Measurements from ENCODE around the gene CTXN1.

CTXN1 gene

DNA sequence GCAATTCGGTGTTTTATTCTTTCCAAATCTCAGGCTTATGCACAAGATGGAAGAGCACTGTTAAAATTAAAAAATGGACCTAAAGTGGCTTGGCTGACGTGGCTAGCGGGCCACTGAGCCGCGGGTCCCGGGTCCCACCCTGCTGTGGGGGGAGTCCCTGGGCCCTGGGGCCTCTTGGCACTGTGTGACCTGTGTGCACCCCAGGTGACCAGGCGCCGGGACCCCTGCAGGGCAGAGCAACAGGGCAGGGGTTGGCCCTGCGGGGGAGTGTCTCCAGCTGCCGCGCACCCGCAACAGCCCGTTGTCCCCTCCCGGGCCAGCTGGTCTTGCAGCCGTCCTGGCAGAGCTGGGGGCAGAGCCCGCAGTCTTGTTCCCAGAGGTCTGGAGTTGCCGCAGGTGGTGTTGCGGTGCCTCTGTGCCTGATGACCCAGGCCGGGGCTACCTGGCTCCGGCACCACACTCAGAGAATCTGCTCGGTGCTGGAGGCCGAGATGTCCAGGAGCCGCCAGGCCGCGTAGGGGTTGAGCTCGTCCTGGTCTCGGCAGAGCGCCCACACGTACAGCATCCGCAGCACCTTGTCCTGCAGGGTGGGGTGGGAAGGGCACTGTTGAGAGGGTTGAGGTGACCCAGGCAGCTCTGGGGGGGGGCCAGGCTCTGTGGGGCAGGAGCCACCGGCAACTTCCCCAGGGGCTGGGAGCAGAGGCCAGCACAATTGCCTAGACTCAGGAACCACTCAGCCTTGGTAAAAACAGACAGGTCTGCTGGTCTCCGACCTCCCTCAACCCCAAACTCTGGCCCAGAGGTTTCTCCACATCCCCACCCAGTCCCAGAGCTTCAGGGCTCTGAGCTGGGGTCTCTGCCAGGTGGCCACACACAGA, 1.0 kb upstream of the CTXN1 start:
- no peak overlapping the region for H3K27ac ChIP-seq (ENCODE audit: low read depth, low read length)
- H3K9me3 ChIP-seq (ENCODE audit: insufficient read depth, low read length), result no peaks in the 10 kb centered on the region
- H3K4me3 ChIP-seq (ENCODE audit: insufficient read depth, low read length, poor library complexity, severe bottlenecking), result no peak overlapping the region
- H3K4me2 ChIP-seq (ENCODE audit: low read depth, low read length, poor library complexity, severe bottlenecking), result no peak overlapping the region
- no peaks in the 10 kb centered on the region for H3K27me3 ChIP-seq (ENCODE audit: low read length)
- no peak overlapping the region for H2AFZ ChIP-seq (ENCODE audit: low read depth, low read length, severe bottlenecking)
- H4K20me1 ChIP-seq (ENCODE audit: low read depth, low read length), result no peaks in the 10 kb centered on the region
- H3K79me2 ChIP-seq (ENCODE audit: insufficient read depth, low read length), result no peaks in the 10 kb centered on the region
- H3F3A ChIP-seq (ENCODE audit: insufficient read depth), result peaks cover 5% of the 10 kb centered on the region; the same call in 1 of the 2 replicates
- TF ChIP-seq, protein P1, sequence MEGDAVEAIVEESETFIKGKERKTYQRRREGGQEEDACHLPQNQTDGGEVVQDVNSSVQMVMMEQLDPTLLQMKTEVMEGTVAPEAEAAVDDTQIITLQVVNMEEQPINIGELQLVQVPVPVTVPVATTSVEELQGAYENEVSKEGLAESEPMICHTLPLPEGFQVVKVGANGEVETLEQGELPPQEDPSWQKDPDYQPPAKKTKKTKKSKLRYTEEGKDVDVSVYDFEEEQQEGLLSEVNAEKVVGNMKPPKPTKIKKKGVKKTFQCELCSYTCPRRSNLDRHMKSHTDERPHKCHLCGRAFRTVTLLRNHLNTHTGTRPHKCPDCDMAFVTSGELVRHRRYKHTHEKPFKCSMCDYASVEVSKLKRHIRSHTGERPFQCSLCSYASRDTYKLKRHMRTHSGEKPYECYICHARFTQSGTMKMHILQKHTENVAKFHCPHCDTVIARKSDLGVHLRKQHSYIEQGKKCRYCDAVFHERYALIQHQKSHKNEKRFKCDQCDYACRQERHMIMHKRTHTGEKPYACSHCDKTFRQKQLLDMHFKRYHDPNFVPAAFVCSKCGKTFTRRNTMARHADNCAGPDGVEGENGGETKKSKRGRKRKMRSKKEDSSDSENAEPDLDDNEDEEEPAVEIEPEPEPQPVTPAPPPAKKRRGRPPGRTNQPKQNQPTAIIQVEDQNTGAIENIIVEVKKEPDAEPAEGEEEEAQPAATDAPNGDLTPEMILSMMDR (IDR thresholded peaks at IDR 0.05; ENCODE audit: insufficient read depth, low read length, poor library complexity, severe bottlenecking), result no peak
- no peak for TF ChIP-seq EZH2phosphoT487 (conservative IDR thresholded peaks at IDR 0.05; ENCODE audit: low read length)
- no peaks in the 10 kb centered on the region for H3K9me2 ChIP-seq (replicated peaks; ENCODE audit: insufficient read depth, low read length)
- no peaks in the 10 kb centered on the region for H3K36me3 ChIP-seq (ENCODE audit: low read length)
- no peak overlapping the region for H3K9ac ChIP-seq (ENCODE audit: low read length)

DNA sequence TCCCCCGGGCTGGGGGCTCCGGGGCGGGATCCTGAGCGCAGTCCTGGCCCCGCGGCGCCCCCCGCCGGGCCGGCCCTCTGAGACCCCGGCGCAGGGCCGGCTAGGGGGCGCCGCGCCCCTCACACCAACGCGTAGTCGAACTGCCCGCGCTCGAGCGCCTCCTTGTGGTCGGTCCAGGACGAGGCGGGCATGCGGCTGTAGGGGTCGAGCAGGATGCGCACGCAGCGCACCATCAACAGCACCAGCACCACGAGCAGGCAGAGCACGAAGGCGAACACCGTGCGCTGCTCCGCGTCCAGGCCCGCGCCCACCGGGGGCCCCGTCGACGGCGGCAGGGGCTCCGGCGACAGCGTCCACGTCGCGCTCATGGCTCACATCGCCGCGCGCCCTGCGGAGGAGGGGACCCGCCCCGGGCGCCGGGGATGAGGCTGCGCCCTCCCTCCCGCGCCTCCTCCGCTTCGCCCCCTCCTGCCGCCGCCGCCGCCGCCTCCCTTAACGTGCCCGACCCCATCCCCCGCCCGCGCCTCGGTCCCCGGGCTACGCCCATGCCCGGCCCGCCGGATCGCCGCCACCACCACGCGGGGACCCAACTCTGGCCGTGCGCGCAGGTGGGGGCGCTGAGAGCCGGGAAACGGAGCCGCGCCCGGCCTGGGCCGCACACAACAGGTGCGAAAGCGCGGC, 624 bp downstream of the CTXN1 start:
- Histone ChIP-seq H3K9ac (ENCODE audit: low read length) (peak overlapping the region; percentile 24; the same call in 1 of the 2 replicates), H2AFZ (ENCODE audit: low read depth, low read length, severe bottlenecking) (peak overlapping the region; percentile 19), H3K36me3 (ENCODE audit: low read length) (no peaks in the 10 kb centered on the region), H3K9me2 (replicated peaks; ENCODE audit: insufficient read depth, low read length) (no peaks in the 10 kb centered on the region), H4K20me1 (ENCODE audit: low read depth, low read length) (no peaks in the 10 kb centered on the region), H3K4me2 (ENCODE audit: low read depth, low read length, poor library complexity, severe bottlenecking) (peak overlapping the region; percentile 54), H3F3A (ENCODE audit: insufficient read depth) (peaks cover 5% of the 10 kb centered on the region; the same call in 1 of the 2 replicates), H3K27ac (ENCODE audit: low read depth, low read length) (no peak overlapping the region), H3K27me3 (ENCODE audit: low read length) (no peaks in the 10 kb centered on the region), H3K9me3 (ENCODE audit: insufficient read depth, low read length) (no peaks in the 10 kb centered on the region), H3K79me2 (ENCODE audit: insufficient read depth, low read length) (no peaks in the 10 kb centered on the region), H3K4me3 (ENCODE audit: insufficient read depth, low read length, poor library complexity, severe bottlenecking) (peak overlapping the region; percentile 38)
- TF ChIP-seq, protein P1 (IDR thresholded peaks at IDR 0.05; ENCODE audit: insufficient read depth, low read length, poor library complexity, severe bottlenecking), result peak; percentile 77
- no peak for TF ChIP-seq EZH2phosphoT487 (conservative IDR thresholded peaks at IDR 0.05; ENCODE audit: low read length)

DNA sequence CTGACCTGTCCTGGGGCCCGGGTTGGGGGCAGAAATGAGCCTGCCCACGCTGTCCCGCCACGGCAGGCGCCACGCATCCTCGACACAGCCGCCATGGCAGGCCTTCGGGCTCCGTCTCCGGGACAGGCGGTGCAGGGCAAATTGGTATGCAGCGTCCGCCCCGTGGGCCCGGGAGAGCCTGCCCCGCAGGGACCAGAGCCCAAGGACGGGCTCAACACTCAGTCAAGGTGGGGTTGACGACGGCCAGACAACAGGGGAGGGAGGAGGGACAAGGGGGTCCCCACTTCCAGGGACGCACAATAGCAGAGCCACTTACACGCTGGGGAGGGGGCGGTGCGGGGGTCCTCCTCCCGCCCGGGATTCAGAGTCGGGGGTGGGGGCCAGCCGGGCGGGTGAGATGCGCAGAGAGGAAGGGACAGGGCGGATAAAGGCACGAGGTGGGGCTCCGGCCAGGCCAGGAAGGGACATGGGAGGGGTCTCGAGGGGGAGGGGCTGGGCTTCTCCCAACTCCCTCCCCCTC, 1.2 kb downstream of the CTXN1 start:
- no peaks in the 10 kb centered on the region for H3K36me3 ChIP-seq (ENCODE audit: low read length)
- no peaks in the 10 kb centered on the region for H3K79me2 ChIP-seq (ENCODE audit: insufficient read depth, low read length)
- no peaks in the 10 kb centered on the region for H3K27me3 ChIP-seq (ENCODE audit: low read length)
- no peaks in the 10 kb centered on the region for H4K20me1 ChIP-seq (ENCODE audit: low read depth, low read length)
- H3K4me2 ChIP-seq (ENCODE audit: low read depth, low read length, poor library complexity, severe bottlenecking), result peak overlapping the region; percentile 54
- no peak overlapping the region for H3K4me3 ChIP-seq (ENCODE audit: insufficient read depth, low read length, poor library complexity, severe bottlenecking)
- H3K9me3 ChIP-seq (ENCODE audit: insufficient read depth, low read length), result no peaks in the 10 kb centered on the region
- TF ChIP-seq, protein P1 (IDR thresholded peaks at IDR 0.05; ENCODE audit: insufficient read depth, low read length, poor library complexity, severe bottlenecking), result no peak
- no peak for TF ChIP-seq EZH2phosphoT487 (conservative IDR thresholded peaks at IDR 0.05; ENCODE audit: low read length)
- no peaks in the 10 kb centered on the region for H3K9me2 ChIP-seq (replicated peaks; ENCODE audit: insufficient read depth, low read length)
- no peak overlapping the region for H2AFZ ChIP-seq (ENCODE audit: low read depth, low read length, severe bottlenecking)
- H3K9ac ChIP-seq (ENCODE audit: low read length), result no peak overlapping the region
- H3K27ac ChIP-seq (ENCODE audit: low read depth, low read length), result no peak overlapping the region
- H3F3A ChIP-seq (ENCODE audit: insufficient read depth), result peaks cover 5% of the 10 kb centered on the region; the same call in 1 of the 2 replicates
